ENCODE data around the gene TMEM232. TPM values are rescaled to one million over a fixed set of nuclear protein-coding genes. Genes with fewer than 3 reads are reported as not detected.

The TMEM232 gene
- total RNA-seq, 4 donors from 2014 or later: 3.8 to 13.1 (median 4.1) TPM; not detected in 1

GRCh38 chr5:110760158-110760557 lies 33.7 kb upstream of the TMEM232 start:
- DNase-seq: no peak
- Histone ChIP-seq H3K36me3 (peaks cover 0 to 63% (median 13%) of the 10 kb centered on the region in 4 donors), H3K27me3 (no peaks in the 10 kb centered on the region), H3K9me3 (no peaks in the 10 kb centered on the region), H3K27ac (no peak overlapping the region), H3K4me3 (no peak overlapping the region), H3K4me1 (no peaks in the 10 kb centered on the region)
- in situ Hi-C loops (cut with MboI; ENCODE audit: low pct_ligation_motif_present in 1 of 4, low pct_unique_long_range_greater_than_20kb in 1 of 4, low sequenced_read_pairs in 3 of 4) (loop anchor here in 3 of 4 donors (25.0 kb wide), 1 partner anchor 302 kb away; the partner anchor contains the start of gene TSLP (in 3 of the 3)), intact Hi-C loops (cut with DNase I; ENCODE audit: low total_unique reads) (no loop called here)
- TF ChIP-seq EP300 (IDR thresholded peaks at IDR 0.05; ENCODE audit: low read depth): no peak
- WGBS, 2 donors (ENCODE audit: low coverage in 1 of 2): 88 to 100% methylated on average over 1 of the region's 1 CpG

DNA sequence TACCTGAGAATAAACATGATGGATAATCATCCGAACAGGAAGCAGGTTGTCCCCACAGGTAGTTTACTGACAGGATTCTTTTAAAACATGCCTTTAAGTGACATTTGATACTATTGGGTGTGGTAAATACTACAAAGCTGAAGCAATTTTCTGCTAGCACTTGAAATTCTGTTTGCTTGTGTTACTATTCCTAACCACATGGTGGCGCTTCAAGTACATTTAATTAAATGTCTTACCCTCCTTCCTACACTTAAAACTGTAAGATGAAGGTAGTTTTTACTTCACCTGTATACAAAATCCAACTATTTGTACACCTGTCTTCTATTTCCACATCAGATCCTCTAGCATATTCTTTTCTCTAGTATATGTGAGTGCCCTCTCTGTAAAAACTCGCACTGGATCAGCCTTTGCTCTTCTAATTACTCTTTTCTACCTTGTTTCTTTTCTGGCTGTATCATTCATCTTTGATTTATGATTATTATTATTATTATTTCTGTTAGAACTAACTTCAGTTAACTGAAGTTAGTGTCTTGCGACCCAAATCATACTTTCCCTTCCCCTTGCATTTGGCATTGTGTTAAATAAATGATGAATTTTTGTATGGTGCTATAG lies 30.8 kb upstream of the TMEM232 start:
- Histone ChIP-seq H3K27ac (no peak overlapping the region), H3K27me3 (no peaks in the 10 kb centered on the region), H3K4me1 (no peaks in the 10 kb centered on the region), H3K4me3 (no peak overlapping the region), H3K9me3 (no peaks in the 10 kb centered on the region), H3K36me3 (peaks cover 0 to 63% (median 10%) of the 10 kb centered on the region in 4 donors)
- 54% methylated on average over 4 of the region's 4 CpGs for WGBS, 2 donors (ENCODE audit: low coverage in 1 of 2)
- intact Hi-C loops (cut with DNase I; ENCODE audit: low total_unique reads) (no loop called here), in situ Hi-C loops (cut with MboI; ENCODE audit: low pct_ligation_motif_present in 1 of 4, low pct_unique_long_range_greater_than_20kb in 1 of 4, low sequenced_read_pairs in 3 of 4) (loop anchor here in 3 of 4 donors (25.0 kb wide), 1 partner anchor 305 kb away; the partner anchor contains the start of gene TSLP (in 3 of the 3))
- TF ChIP-seq, protein P1, sequence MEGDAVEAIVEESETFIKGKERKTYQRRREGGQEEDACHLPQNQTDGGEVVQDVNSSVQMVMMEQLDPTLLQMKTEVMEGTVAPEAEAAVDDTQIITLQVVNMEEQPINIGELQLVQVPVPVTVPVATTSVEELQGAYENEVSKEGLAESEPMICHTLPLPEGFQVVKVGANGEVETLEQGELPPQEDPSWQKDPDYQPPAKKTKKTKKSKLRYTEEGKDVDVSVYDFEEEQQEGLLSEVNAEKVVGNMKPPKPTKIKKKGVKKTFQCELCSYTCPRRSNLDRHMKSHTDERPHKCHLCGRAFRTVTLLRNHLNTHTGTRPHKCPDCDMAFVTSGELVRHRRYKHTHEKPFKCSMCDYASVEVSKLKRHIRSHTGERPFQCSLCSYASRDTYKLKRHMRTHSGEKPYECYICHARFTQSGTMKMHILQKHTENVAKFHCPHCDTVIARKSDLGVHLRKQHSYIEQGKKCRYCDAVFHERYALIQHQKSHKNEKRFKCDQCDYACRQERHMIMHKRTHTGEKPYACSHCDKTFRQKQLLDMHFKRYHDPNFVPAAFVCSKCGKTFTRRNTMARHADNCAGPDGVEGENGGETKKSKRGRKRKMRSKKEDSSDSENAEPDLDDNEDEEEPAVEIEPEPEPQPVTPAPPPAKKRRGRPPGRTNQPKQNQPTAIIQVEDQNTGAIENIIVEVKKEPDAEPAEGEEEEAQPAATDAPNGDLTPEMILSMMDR (IDR thresholded peaks at IDR 0.05): peak; percentile 53 to 75 (median 65)
- no peak for TF ChIP-seq EP300 (IDR thresholded peaks at IDR 0.05; ENCODE audit: low read depth)
- no peak for DNase-seq

- H3K4me1 ChIP-seq: no peaks in the 10 kb centered on the region
- peaks cover 0 to 50% (median 4%) of the 10 kb centered on the region in 4 donors for H3K36me3 ChIP-seq
- TF ChIP-seq EP300 (IDR thresholded peaks at IDR 0.05; ENCODE audit: low read depth) (no peak), POLR2AphosphoS5 (IDR thresholded peaks at IDR 0.05) (no peak), POLR2A (IDR thresholded peaks at IDR 0.05) (no peak)
- TF ChIP-seq, protein P1 (IDR thresholded peaks at IDR 0.05): no peak
- H3K27me3 ChIP-seq: no peaks in the 10 kb centered on the region
- H3K27ac ChIP-seq: no peak overlapping the region
- in situ Hi-C loops (cut with MboI; ENCODE audit: low pct_ligation_motif_present in 1 of 4, low pct_unique_long_range_greater_than_20kb in 1 of 4, low sequenced_read_pairs in 3 of 4): loop anchor here in 3 of 4 donors (25.0 kb wide), 1 partner anchor 308 kb away; the partner anchor contains the start of gene TSLP (in 3 of the 3)
- intact Hi-C loops (cut with DNase I; ENCODE audit: low total_unique reads): no loop called here
- DNase-seq: no peak
- H3K4me3 ChIP-seq: no peak overlapping the region
- H3K9me3 ChIP-seq: no peaks in the 10 kb centered on the region
Measured at GRCh38 chr5:110754181-110754580, 27.7 kb upstream of the TMEM232 start.

GRCh38 chr5:110753600-110753999 lies 27.1 kb upstream of the TMEM232 start:
- DNase-seq: no peak
- Histone ChIP-seq H3K9me3 (no peaks in the 10 kb centered on the region), H3K36me3 (peaks cover 0 to 50% (median 4%) of the 10 kb centered on the region in 4 donors), H3K4me3 (no peak overlapping the region), H3K27ac (no peak overlapping the region), H3K4me1 (no peaks in the 10 kb centered on the region), H3K27me3 (no peaks in the 10 kb centered on the region)
- TF ChIP-seq EP300 (IDR thresholded peaks at IDR 0.05; ENCODE audit: low read depth) (no peak), POLR2AphosphoS5 (IDR thresholded peaks at IDR 0.05) (no peak), POLR2A (IDR thresholded peaks at IDR 0.05) (no peak)
- TF ChIP-seq, protein P1 (IDR thresholded peaks at IDR 0.05): no peak
- WGBS, 2 donors (ENCODE audit: low coverage in 1 of 2): 82 to 89% methylated on average over 2 of the region's 2 CpGs
- intact Hi-C loops (cut with DNase I; ENCODE audit: low total_unique reads) (no loop called here), in situ Hi-C loops (cut with MboI; ENCODE audit: low pct_ligation_motif_present in 1 of 4, low pct_unique_long_range_greater_than_20kb in 1 of 4, low sequenced_read_pairs in 3 of 4) (loop anchor here in 3 of 4 donors (25.0 kb wide), 1 partner anchor 309 kb away; the partner anchor contains the start of gene TSLP (in 3 of the 3))

Data from transverse colon (tissue), 4 donors.